Smooth muscle cell (in vitro differentiated cells): ENCODE measurements around the gene C1QTNF8. TPM values are rescaled to one million over a fixed set of nuclear protein-coding genes. Genes with fewer than 3 reads are reported as not detected.
"Not testable (repeated sequence)": the region's sequence is repeated elsewhere in the genome, so short reads cannot be mapped to it uniquely, and the experiment has no call there.

Experiments
- DNase-seq: peaks from one replicate; lab custom pipeline; 2025; ENCODE audit not compliant: unreplicated experiment; lab: John Stamatoyannopoulos, UW
- H2AFZ ChIP-seq: fragments of 200-600 bp; sonication (generic); 2 replicates; pipeline ENCODE4 v1.6.0; 2016; ENCODE audit warnings: antibody characterized with exemption, low read depth, mild to moderate bottlenecking
- H3F3A ChIP-seq: fragments of 200-600 bp; sonication (generic); 2 replicates; pipeline ENCODE4 v1.6.0; 2017; ENCODE audit warnings: antibody characterized with exemption, low read depth
- H3K27ac ChIP-seq: fragments of 200-600 bp; sonication (generic); 2 replicates; pipeline ENCODE4 v1.5.1; 2016; ENCODE audit warnings: low read depth, mild to moderate bottlenecking
- H3K27me3 ChIP-seq: fragments of 200-600 bp; sonication (generic); 2 replicates; pipeline ENCODE4 v1.6.1; 2016; ENCODE audit warnings: low read depth, mild to moderate bottlenecking
- H3K36me3 ChIP-seq: fragments of 200-600 bp; sonication (generic); 2 replicates; pipeline ENCODE4 v1.5.1; 2016; ENCODE audit warnings: low read depth
- H3K4me1 ChIP-seq: fragments of 200-600 bp; sonication (generic); 2 replicates; pipeline ENCODE4 v1.5.1; 2016; ENCODE audit warnings: low read depth
- H3K4me2 ChIP-seq: fragments of 200-600 bp; sonication (generic); 2 replicates; pipeline ENCODE4 v1.6.0; 2016; ENCODE audit warnings: mild to moderate bottlenecking
- H3K4me3 ChIP-seq: fragments of 200-600 bp; sonication (generic); 2 replicates; pipeline ENCODE4 v1.5.1; 2016; ENCODE audit warnings: mild to moderate bottlenecking
- H3K79me2 ChIP-seq: fragments of 200-600 bp; sonication (generic); 2 replicates; pipeline ENCODE4 v1.6.0; 2016; ENCODE audit warnings: low read depth, mild to moderate bottlenecking
- H3K9ac ChIP-seq: fragments of 200-600 bp; sonication (generic); 2 replicates; pipeline ENCODE4 v1.6.0; 2016; ENCODE audit warnings: low read depth
- H3K9me3 ChIP-seq: fragments of 200-600 bp; sonication (generic); replicated peaks from 2 replicates; pipeline ENCODE4 v1.5.1; 2016; ENCODE audit warnings: low read depth
- H4K20me1 ChIP-seq: fragments of 200-600 bp; sonication (generic); 2 replicates; pipeline ENCODE4 v1.6.0; 2016; ENCODE audit warnings: low read depth
- WGBS: methylation state at CpG from one replicate; pipeline ENCODE4 v1.1.7; 2016; ENCODE audit warnings: low lambda C conversion rate; 5-methylcytosine and 5-hydroxymethylcytosine counted together
- polyA plus RNA-seq: library from polyadenylated mRNA; unstranded; fragments of >200 nt; fragmentation: Nextera tagmentation; extraction: Ambion mirVana; gene quantifications from 2 replicates; pipeline ENCODE4 v1.2.1, GENCODE V29; 2016
- total RNA-seq: library from RNA; depleted of rRNA; stranded (reverse); fragments of >200 nt; gene quantifications from 2 replicates; pipeline ENCODE4 v1.2.3, GENCODE V29; 2014
- TF ChIP-seq, protein P1 (sequence below): fragments of 200-600 bp; sonication (generic); IDR thresholded peaks from 2 replicates; pipeline ENCODE4 v1.5.1; 2017; ENCODE audit warnings: borderline replicate concordance, mild to moderate bottlenecking, antibody characterized with exemption; ENCODE audit not compliant: insufficient read depth, poor library complexity, severe bottlenecking

C1QTNF8 gene
- total and polyA plus RNA-seq, 2 experiments from 2014 or later, result not detected

DNA sequence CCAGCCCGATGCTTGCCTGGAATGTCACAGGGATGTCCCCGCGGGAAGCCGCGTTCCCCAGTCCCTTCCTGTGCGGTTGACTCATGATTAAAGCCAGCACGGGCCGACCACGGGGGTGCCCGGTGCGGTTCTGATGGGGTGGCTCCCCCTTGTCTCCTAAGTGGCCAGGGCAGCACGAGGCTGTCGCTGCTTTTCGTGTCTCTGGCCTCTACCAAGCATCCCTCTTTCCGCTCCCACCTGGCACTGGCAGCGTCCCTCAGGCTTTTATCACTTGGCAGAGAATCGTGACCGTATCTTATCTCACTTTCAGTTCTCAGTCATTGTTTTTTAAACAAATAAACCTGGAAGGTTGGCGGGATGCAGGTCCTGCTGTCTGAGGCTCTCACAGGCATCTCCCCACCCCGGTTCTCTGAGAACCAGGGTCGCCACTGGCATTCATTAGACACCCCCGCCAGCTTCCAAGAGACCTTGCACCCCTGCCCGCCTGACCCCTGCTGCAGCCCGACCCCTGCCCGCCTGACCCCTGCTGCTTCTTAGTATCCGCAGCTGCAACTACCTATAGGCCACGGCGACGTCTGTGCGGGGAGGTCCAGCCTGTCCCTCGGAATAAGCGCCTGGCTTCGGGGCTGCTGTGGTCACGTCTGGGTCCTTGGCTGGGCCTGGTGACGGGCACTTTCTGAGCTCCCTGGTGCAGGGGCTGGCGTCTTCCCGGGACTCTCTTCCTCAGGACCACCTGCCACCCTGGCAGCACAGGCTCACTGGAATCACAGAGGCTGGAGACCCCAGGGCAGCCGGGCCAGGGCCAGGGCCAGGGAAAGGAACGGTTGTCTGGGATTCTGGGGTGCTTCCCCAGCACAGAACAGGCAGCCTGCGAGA lies 7.5 kb downstream of the C1QTNF8 start:
- H2AFZ ChIP-seq, result no peak overlapping the region
- no peak overlapping the region for H3K9ac ChIP-seq
- no peak for DNase-seq
- H3K9me3 ChIP-seq, result no peaks in the 10 kb centered on the region
- no peaks in the 10 kb centered on the region for H3K36me3 ChIP-seq
- WGBS, result 88% methylated on average over 39 of the region's 40 CpGs
- TF ChIP-seq, protein P1, sequence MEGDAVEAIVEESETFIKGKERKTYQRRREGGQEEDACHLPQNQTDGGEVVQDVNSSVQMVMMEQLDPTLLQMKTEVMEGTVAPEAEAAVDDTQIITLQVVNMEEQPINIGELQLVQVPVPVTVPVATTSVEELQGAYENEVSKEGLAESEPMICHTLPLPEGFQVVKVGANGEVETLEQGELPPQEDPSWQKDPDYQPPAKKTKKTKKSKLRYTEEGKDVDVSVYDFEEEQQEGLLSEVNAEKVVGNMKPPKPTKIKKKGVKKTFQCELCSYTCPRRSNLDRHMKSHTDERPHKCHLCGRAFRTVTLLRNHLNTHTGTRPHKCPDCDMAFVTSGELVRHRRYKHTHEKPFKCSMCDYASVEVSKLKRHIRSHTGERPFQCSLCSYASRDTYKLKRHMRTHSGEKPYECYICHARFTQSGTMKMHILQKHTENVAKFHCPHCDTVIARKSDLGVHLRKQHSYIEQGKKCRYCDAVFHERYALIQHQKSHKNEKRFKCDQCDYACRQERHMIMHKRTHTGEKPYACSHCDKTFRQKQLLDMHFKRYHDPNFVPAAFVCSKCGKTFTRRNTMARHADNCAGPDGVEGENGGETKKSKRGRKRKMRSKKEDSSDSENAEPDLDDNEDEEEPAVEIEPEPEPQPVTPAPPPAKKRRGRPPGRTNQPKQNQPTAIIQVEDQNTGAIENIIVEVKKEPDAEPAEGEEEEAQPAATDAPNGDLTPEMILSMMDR, result no peak
- H3F3A ChIP-seq, result no peaks in the 10 kb centered on the region
- H3K27me3 ChIP-seq, result no peaks in the 10 kb centered on the region
- H3K27ac ChIP-seq, result no peak overlapping the region
- H3K4me3 ChIP-seq, result no peak overlapping the region
- H4K20me1 ChIP-seq, result no peaks in the 10 kb centered on the region
- H3K4me2 ChIP-seq, result no peak overlapping the region
- H3K4me1 ChIP-seq, result no peaks in the 10 kb centered on the region
- no peaks in the 10 kb centered on the region for H3K79me2 ChIP-seq

DNA sequence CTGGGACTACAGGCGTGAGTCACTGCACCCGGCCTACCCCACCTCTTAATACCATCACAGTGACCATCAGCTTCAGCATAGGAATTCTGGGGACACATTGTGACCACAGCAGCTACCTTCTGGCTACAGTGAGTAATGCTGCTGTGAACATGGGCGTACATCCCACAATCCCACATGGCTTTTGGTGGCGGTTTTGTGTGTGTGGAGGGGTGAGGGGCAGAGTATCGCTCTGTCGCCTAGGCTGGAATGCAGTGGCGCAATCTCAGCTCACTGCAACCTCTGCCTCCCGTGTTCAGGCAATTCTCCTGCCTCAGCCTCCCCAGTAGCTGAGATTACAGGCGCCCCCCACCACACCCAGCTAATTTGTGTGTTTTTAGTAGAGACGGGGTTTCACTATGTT lies 9.6 kb downstream of the C1QTNF8 start:
- H2AFZ ChIP-seq, H3K9me3 ChIP-seq, H3K9ac ChIP-seq, DNase-seq, H3K27me3 ChIP-seq, H3K36me3 ChIP-seq, H3K79me2 ChIP-seq, H4K20me1 ChIP-seq, H3K4me1 ChIP-seq, H3K27ac ChIP-seq, H3K4me2 ChIP-seq, H3K4me3 ChIP-seq, H3F3A ChIP-seq: not testable (repeated sequence)
- 85% methylated on average over 10 of the region's 10 CpGs for WGBS

DNA sequence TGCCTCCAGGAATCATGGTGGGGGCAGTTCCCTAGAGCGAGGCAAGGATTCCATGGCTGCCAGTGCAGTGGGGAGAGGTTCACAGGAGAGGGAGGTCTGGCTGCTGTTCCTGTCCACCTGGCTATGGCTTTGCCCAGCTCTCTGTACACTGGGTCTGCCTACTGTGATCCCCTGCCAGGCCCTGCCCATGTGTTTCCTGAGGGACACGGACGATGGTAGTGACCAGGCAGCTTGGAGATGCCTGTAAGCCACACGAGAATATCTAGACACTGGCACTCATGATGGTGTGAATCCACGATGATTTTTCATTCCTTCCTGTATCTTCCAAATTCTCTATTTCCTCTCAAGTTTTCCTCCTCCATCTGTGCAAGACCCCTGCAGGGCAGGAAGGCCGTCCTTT lies 11.1 kb downstream of the C1QTNF8 start:
- Histone ChIP-seq H3K27me3 (no peaks in the 10 kb centered on the region), H2AFZ (no peak overlapping the region), H3K4me3 (no peak overlapping the region), H3K9ac (no peak overlapping the region), H3K27ac (no peak overlapping the region), H3K4me1 (peaks cover 5% of the 10 kb centered on the region), H3K9me3 (no peaks in the 10 kb centered on the region), H3F3A (no peaks in the 10 kb centered on the region), H4K20me1 (no peaks in the 10 kb centered on the region), H3K4me2 (no peak overlapping the region), H3K79me2 (no peaks in the 10 kb centered on the region), H3K36me3 (no peaks in the 10 kb centered on the region)
- 94% methylated on average over 6 of the region's 6 CpGs for WGBS
- TF ChIP-seq, protein P1, result no peak
- DNase-seq, result no peak

DNA sequence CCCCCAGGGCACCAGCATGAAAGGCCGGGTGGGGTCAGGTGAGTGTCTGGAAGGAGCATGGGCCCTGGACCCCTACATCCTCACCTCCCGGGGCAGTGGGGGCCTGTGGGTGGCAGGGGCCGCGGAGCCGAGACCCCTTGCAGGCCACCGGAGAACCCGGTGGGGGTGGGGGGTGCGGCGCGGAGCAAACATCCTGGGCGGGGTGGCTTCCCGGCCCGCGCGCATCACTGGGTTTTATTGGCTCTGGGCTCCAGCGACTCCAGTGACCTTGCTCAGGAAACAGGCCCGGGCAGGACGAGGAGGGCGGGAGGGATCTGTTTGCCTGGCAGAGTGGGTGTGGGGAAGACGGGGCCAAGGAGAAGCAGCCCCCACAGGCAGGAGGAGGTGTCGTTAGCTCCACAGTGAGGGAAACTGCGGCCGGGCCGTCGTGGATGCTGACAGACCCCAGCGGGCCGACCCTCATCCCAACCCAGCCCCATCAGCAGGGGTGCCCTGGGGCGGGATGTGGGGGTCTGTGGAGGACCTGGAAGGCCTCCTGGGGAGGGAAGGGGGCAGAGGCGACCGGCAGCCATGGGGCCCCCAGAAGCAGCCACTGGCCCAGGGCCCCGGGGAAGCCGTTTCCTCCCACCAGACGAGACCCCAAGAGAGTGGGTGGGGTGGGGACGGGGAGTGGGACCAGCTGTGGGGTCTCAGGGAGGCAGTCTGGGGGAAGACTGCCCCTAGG lies 12.9 kb downstream of the C1QTNF8 start:
- 84% methylated on average over 11 of the region's 34 CpGs for WGBS
- Histone ChIP-seq H3K4me1 (peaks cover 5% of the 10 kb centered on the region), H3K27me3 (no peaks in the 10 kb centered on the region), H2AFZ (no peak overlapping the region), H3F3A (no peaks in the 10 kb centered on the region), H4K20me1 (no peaks in the 10 kb centered on the region), H3K9me3 (no peaks in the 10 kb centered on the region), H3K4me3 (no peak overlapping the region), H3K27ac (no peak overlapping the region), H3K79me2 (no peaks in the 10 kb centered on the region), H3K4me2 (no peak overlapping the region), H3K36me3 (no peaks in the 10 kb centered on the region), H3K9ac (no peak overlapping the region)
- TF ChIP-seq, protein P1, result no peak
- no peak for DNase-seq
